Endometrium (tissue), 2 donors: ENCODE measurements around the gene NPAS3.

Experiments used
- FAIRE-seq: peaks from 2 replicates; lab custom pipeline; 2012; peaks lifted over from hg19 to GRCh38; lab: Jason Lieb, UNC
- donor health status: control.
- donor health status: control.

NPAS3 gene

DNA sequence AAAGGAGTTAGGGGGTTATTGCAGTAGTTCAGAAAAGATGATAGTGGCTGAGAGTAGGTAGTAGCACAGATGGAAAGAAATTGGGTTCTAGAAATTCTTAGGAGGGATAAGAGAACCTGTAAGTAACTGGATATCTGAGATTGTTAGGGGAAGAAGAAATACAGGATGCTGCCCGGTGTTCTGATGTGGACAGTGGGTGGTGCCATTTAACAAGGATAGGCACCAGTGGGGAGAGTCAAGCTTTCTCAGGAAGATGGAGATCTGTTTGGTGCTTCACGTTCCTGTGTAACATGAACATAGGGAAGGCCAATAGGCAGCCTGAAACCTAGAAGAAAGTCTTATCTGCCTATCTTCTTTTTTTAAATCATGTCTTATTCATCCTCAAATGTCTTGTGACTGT is 245.9 kb downstream of the NPAS3 start:
- no peak for FAIRE-seq

DNA sequence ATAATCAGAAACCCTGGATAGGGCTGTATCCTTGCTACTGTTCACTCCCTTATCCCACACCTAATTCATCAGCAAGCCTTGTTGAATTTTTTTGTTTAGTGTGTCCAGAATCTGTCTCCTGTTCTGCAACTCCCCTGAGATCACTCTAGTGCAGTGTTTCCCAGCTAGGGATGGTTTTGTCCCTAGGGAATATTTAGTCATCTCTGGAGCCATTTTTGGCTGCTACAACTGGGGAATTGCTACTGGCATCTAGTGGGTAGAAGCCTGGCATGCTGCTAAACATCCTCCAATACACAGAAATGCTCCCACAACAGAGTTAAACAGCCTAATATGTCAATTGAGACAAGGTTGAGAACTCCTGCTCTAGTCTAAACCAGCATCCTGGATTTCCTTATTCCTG is 248.0 kb downstream of the NPAS3 start:
- no peak for FAIRE-seq

DNA sequence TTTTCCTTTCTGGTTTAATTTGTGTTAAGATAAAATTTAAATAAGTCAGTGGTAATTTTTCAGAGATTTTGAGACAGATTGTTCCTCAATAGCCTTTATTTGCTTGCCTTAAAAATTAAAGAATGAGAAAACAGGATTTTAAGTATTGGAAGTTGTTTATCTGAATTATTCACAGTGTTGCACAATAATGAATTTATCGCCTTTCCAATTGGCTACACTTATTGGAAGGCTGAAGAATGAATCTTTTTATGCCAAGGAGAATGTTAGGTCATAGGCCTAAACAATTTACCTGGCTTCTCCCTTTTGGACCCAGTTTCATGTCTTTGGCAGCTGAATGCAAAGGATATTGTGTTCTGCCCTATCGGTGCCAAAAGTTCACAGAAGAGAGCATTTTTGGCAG is 250.2 kb downstream of the NPAS3 start:
- FAIRE-seq = no peak

DNA sequence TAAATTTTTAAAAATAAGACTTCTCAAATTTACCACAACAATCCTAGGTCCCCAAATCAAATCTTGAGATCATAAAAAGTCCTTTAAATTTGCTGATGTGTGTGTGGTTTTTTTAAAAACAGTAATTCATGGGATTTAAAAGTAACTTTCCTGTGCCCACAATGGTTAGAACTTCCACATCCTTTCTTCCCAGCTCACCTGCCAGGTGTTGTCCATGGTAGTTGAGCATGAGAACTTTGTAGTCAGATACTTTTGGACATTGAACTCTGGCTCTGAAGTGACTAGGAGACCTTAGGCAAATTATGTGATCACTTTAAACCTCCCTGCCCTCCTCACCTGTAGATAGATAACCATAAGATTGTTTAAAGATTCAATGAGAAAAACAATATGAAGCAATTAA is 253.2 kb downstream of the NPAS3 start:
- no peak for FAIRE-seq

DNA sequence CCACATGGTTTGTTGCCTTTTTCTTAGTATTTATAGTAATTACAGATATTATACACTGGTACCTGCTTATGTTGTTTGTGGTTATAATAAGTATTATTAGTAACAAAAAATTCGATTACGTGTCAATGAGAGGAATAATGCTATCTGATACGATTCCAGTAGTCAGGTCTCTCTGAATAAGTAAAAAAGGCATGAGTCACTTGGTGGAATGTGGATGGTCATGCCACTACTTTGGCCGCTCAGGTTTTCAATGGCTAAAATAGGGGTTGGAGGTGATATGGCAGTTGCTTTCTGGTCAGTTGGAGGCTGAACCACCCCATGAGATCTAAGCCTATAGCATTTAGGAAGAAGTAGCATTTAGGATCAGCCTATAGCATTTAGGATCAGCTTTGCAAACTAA is 255.9 kb downstream of the NPAS3 start:
- FAIRE-seq = no peak

- FAIRE-seq = no peak
These were observed 260.0 kb downstream of the NPAS3 start for GRCh38 chr14:33198684-33199083.

GRCh38 chr14:33201116-33201515 is 262.4 kb downstream of the NPAS3 start:
- FAIRE-seq = no peak

DNA sequence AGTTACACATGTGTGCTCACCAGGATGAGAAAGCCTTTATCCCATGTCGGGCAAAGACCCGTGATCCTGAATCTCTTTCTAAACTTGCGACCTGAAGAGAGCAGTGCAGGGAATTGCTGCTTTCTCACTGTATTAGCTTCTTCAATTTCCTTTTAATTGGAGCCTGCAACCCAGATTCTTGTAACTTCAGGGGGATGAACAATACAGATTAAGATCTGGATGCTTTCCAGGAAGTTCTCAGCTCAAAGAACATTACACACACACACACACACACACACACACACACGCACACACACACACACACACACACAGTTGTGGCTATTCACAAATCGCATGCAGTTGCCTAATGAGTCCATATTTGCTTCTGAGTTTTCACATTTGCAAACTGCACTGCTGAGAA is 268.3 kb downstream of the NPAS3 start:
- no peak for FAIRE-seq

- no peak for FAIRE-seq
These were observed 268.9 kb downstream of the NPAS3 start for GRCh38 chr14:33207467-33208017.

- no peak for FAIRE-seq
These were observed 271.6 kb downstream of the NPAS3 start for GRCh38 chr14:33210311-33210710.

DNA sequence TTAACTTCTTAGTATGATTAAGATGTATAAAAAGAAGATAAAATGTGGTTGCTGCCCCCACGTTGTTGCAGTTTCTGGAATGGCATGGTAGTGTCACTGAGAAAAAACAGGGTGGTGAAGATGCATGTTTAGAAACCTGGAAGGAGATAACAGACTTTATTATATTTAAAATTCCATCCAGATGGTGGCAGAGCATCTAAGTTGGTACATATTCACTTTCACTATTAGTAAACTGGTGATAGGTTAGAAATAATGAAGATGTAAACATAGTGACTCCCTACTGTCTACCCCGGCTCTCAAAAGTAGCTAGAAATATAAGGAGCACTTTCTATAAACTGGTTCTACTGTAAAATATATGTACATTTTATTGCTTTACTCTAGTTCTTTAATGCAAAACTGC is 279.3 kb downstream of the NPAS3 start:
- FAIRE-seq = no peak

DNA sequence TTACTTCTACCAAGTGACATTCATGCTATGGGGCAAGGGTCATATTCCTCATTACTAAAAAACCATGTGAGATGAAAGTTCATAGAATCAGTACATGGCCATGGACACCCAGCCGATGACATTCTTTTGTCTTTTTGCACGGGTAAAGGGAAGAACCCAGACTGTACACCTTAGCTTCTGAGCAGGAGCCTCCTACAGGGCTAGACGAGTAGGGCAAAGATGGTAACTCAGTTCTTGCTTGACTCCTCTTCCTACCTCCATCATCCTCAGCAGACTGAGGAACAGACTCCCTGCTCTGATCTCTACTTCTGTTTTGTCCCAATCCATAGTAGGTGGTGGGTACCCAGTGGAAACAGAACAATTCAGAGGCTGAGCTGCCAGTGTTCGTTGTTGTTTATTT is 281.3 kb downstream of the NPAS3 start:
- no peak for FAIRE-seq

DNA sequence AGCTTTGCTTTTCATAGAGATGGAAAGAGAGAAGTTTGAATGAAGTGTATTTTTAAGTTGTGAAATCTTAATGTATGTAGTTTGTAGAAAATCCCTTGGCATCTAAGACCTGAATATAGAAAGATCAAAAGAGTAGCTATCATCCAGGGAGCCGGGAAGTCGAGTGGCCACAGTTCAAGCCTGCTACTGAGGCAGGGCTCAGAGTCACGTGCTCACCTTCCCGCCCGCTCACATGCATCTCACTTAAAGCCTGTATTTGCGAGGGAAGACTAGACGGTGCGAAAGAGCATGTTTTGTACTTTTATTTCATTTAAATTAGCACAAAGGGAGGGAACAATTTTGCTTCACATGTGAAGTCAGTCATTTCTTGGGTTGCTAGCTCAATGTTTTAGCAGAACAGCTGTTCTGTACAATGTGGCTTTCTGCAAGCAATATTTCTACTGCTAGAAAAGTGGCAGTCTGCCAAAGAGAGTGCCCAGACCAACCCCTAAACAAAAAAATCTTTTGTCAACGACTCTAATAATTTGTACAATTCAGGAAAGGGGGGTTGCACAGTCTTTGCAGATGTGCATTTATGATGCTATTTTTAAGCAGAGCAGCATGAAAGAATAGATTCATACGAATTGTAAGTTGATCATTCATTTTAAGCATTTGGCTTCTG is 290.7 kb downstream of the NPAS3 start:
- no peak for FAIRE-seq

DNA sequence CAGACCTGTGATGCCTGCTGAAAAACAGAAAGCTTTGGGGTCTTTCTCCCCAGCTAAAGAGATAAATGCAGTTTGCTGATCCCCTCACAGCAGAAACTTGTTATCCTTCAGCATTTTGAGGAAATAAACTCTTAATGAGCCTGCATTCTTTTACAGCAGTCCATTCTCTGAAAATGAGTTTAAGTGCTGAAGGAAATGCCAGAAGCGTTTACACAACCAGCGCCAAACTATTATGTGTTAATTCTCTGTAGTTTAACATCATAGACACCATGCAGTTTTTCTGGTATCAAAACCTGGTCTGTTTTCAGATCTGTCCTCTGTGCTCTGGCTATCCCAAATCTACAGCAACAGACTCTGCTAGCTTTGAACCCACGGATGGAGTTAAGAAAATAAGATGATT is 291.3 kb downstream of the NPAS3 start:
- no peak for FAIRE-seq

- FAIRE-seq = no peak
These were observed 293.4 kb downstream of the NPAS3 start for GRCh38 chr14:33232031-33232430.

GRCh38 chr14:33237115-33237740 is 298.5 kb downstream of the NPAS3 start:
- no peak for FAIRE-seq

DNA sequence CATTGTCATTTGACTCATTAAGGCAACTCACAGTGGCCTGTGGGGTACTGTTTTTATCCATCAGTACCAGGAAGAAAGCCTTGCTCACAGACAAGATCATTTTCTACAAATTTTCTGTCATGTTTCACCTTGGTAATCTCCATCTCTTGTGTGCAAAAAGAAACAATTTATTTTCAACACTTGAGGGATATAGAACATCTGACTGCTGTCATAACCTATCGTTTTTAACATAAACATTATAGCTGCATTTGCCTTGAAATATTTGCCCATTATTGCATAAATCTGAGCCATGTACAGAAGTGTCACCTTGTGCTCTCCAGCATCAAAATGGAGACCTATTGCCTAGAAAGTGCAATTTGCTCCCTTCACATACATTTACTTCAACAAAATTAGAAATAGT is 300.8 kb downstream of the NPAS3 start:
- FAIRE-seq = no peak

GRCh38 chr14:33240466-33240865 is 301.8 kb downstream of the NPAS3 start:
- no peak for FAIRE-seq

DNA sequence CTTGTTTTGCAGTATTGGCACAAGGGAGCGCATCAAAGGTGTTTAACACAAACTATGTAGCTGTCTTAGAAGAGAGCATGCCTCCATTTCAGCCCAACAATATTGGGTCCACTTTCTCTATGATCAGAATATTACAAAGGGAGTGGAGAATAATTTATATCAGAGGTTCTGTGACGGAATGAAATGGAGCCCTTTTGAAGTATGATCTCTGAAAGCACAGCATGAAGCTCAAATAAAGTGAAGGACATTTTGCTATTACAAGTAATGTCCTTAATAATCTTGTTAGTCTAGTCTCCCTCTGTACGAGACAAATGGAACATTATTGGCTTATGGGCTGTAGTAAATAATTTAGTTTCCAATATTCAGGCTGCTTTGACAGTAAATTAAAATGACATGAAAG is 302.7 kb downstream of the NPAS3 start:
- no peak for FAIRE-seq

- no peak for FAIRE-seq
These were observed 310.6 kb downstream of the NPAS3 start for GRCh38 chr14:33249233-33249820.

DNA sequence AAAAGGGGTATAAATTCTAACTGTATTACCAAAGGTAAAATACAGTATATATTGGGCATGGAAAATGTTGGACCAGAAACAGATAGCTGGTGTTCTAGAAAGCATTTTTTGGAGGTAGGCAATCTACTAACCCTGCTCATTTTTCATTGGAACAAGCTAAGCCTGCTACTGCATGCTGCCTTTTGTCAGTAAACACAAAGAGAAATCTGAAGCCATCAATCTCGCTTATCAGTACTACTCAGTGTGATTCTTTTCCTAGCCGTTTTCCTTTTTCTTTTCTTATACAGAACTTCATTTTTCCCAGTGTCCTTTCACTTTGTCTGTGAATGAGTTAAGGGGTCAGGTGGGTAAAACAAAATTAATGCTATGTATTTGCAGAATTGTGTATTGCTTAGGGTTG is 312.3 kb downstream of the NPAS3 start:
- no peak for FAIRE-seq

GRCh38 chr14:33254342-33254741 is 315.7 kb downstream of the NPAS3 start:
- no peak for FAIRE-seq

GRCh38 chr14:33254861-33255395 is 316.2 kb downstream of the NPAS3 start:
- FAIRE-seq = no peak
